ENCODE measurements around the gene DDTL. TPM values are rescaled to one million over a fixed set of nuclear protein-coding genes. Genes with fewer than 3 reads are reported as not detected.

DDTL gene
- total RNA-seq, 1 experiment from 2014 or later = 4.5 TPM

GRCh38 chr22:24008022-24008283 lies 41.3 kb downstream of the DDTL start:
- H3K36me3 ChIP-seq = no peaks in the 10 kb centered on the region
- no peaks in the 10 kb centered on the region for H3K9me3 ChIP-seq (replicated peaks)
- no peak overlapping the region for H3K4me3 ChIP-seq
- H3K27ac ChIP-seq = no peak overlapping the region
- DNase-seq = no peak
- 0 out of 2 replicates have a peak, but pooled peaks cover 2% of the 10 kb centered on the region for H3K4me1 ChIP-seq
- H3K27me3 ChIP-seq = no peaks in the 10 kb centered on the region

- Histone ChIP-seq H3K27me3 (no peaks in the 10 kb centered on the region), H3K36me3 (no peaks in the 10 kb centered on the region), H3K4me3 (no peak overlapping the region), H3K9me3 (replicated peaks) (no peaks in the 10 kb centered on the region), H3K4me1 (0 out of 2 replicates have a peak, but pooled peaks cover 2% of the 10 kb centered on the region), H3K27ac (no peak overlapping the region)
- DNase-seq = no peak
Measured at GRCh38 chr22:24008381-24009226, 41.9 kb downstream of the DDTL start.

- DNase-seq = no peak
- 0 out of 2 replicates have a peak, but pooled peaks cover 2% of the 10 kb centered on the region for H3K4me1 ChIP-seq
- no peak overlapping the region for H3K4me3 ChIP-seq
- no peaks in the 10 kb centered on the region for H3K27me3 ChIP-seq
- H3K36me3 ChIP-seq = no peaks in the 10 kb centered on the region
- no peak overlapping the region for H3K27ac ChIP-seq
- no peaks in the 10 kb centered on the region for H3K9me3 ChIP-seq (replicated peaks)
Measured at GRCh38 chr22:24009227-24010017, 42.7 kb downstream of the DDTL start.

GRCh38 chr22:24010018-24010391 lies 43.3 kb downstream of the DDTL start:
- Histone ChIP-seq H3K36me3 (no peaks in the 10 kb centered on the region), H3K4me1 (0 out of 2 replicates have a peak, but pooled peaks cover 2% of the 10 kb centered on the region), H3K9me3 (replicated peaks) (no peaks in the 10 kb centered on the region), H3K4me3 (no peak overlapping the region), H3K27ac (no peak overlapping the region), H3K27me3 (no peaks in the 10 kb centered on the region)
- no peak for DNase-seq

GRCh38 chr22:24011735-24012068 lies 45.0 kb downstream of the DDTL start:
- DNase-seq = no peak
- 0 out of 2 replicates have a peak, but pooled peaks cover 2% of the 10 kb centered on the region for H3K4me1 ChIP-seq
- H3K36me3 ChIP-seq = no peaks in the 10 kb centered on the region
- peaks cover 8% of the 10 kb centered on the region; the same call in 1 of the 2 replicates for H3K9me3 ChIP-seq (replicated peaks)
- peak overlapping the region; percentile 14; the same call in 1 of the 2 replicates for H3K27ac ChIP-seq
- no peaks in the 10 kb centered on the region for H3K27me3 ChIP-seq
- peak overlapping the region; percentile 79 for H3K4me3 ChIP-seq

- 0 out of 2 replicates have a peak, but pooled peaks cover 2% of the 10 kb centered on the region for H3K4me1 ChIP-seq
- DNase-seq = no peak
- H3K4me3 ChIP-seq = no peak overlapping the region
- no peaks in the 10 kb centered on the region for H3K36me3 ChIP-seq
- H3K9me3 ChIP-seq (replicated peaks) = peaks cover 8% of the 10 kb centered on the region; the same call in 1 of the 2 replicates
- no peaks in the 10 kb centered on the region for H3K27me3 ChIP-seq
- no peak overlapping the region for H3K27ac ChIP-seq
Measured at GRCh38 chr22:24016156-24016555, 49.5 kb downstream of the DDTL start.

GRCh38 chr22:24021304-24021703 lies 54.6 kb downstream of the DDTL start:
- H3K4me3 ChIP-seq = no peak overlapping the region
- no peak overlapping the region for H3K27ac ChIP-seq
- no peaks in the 10 kb centered on the region for H3K27me3 ChIP-seq
- peaks cover 3% of the 10 kb centered on the region; the same call in 1 of the 2 replicates for H3K36me3 ChIP-seq
- no peak for DNase-seq
- no peaks in the 10 kb centered on the region for H3K4me1 ChIP-seq
- peaks cover 3% of the 10 kb centered on the region; the same call in 1 of the 2 replicates for H3K9me3 ChIP-seq (replicated peaks)

Other genes starting within 250 kb of the DDTL start
- 6.1 and 7.1 TPM in 2 replicates for gene ZNF70, start 215.8 kb upstream of the DDTL start, total RNA-seq (2014; rRNA removed; shearing (Covaris generic))
- 0.28 TPM in 1 of 2 replicates, not detected in the other for gene VPREB3, start 212.5 kb upstream of the DDTL start, total RNA-seq (2014; rRNA removed; shearing (Covaris generic))
- not detected in 2 replicates for gene C22orf15, start 203.9 kb upstream of the DDTL start, total RNA-seq (2014; rRNA removed; shearing (Covaris generic))
- gene CHCHD10, start 198.9 kb upstream of the DDTL start, total RNA-seq (2014; rRNA removed; shearing (Covaris generic)) = 10.9 and 14.1 TPM in 2 replicates
- gene MMP11, start 194.0 kb upstream of the DDTL start, total RNA-seq (2014; rRNA removed; shearing (Covaris generic)) = 6.6 TPM in 2 replicates
- gene SMARCB1, start 179.9 kb upstream of the DDTL start, total RNA-seq (2014; rRNA removed; shearing (Covaris generic)) = 119 and 152 TPM in 2 replicates
- not detected in 2 replicates for gene DERL3, start 127.9 kb upstream of the DDTL start, total RNA-seq (2014; rRNA removed; shearing (Covaris generic))
- 0.51 and 1.9 TPM in 2 replicates for gene SLC2A11, start 109.0 kb upstream of the DDTL start, total RNA-seq (2014; rRNA removed; shearing (Covaris generic))
- 270 and 350 TPM in 2 replicates for gene MIF, start 72.5 kb upstream of the DDTL start, total RNA-seq (2014; rRNA removed; shearing (Covaris generic))
- 14.0 and 14.9 TPM in 2 replicates for gene GSTT2B, start 5.7 kb upstream of the DDTL start, total RNA-seq (2014; rRNA removed; shearing (Covaris generic))
- 116 and 143 TPM in 2 replicates for gene DDT, start 7.6 kb downstream of the DDTL start, total RNA-seq (2014; rRNA removed; shearing (Covaris generic))
- gene GSTT2, start 13.2 kb downstream of the DDTL start, total RNA-seq (2014; rRNA removed; shearing (Covaris generic)) = 0.58 and 0.75 TPM in 2 replicates
- gene GSTT4, start 38.6 kb downstream of the DDTL start, total RNA-seq (2014; rRNA removed; shearing (Covaris generic)) = not detected in 2 replicates
- 23.9 and 24.9 TPM in 2 replicates for gene CABIN1, start 44.4 kb downstream of the DDTL start, total RNA-seq (2014; rRNA removed; shearing (Covaris generic))
- gene SUSD2, start 214.6 kb downstream of the DDTL start, total RNA-seq (2014; rRNA removed; shearing (Covaris generic)) = 0.08 TPM in 1 of 2 replicates, not detected in the other

All from SJCRH30 (cell line).